ENCODE results near the gene SLC12A1.

- TF ChIP-seq POLR2A (IDR thresholded peaks at IDR 0.05) (no peak), CTCF (IDR thresholded peaks at IDR 0.05) (no peak)
Measured at GRCh38 chr15:48331796-48332641, 125.9 kb downstream of the SLC12A1 start.

Measured in lower leg skin (tissue), 3 donors.